Measurements from ENCODE around the gene TECRL. TPM values are rescaled to one million over a fixed set of nuclear protein-coding genes. Genes with fewer than 3 reads are reported as not detected.

TECRL gene
- total RNA-seq, 2 donors from 2014 or later, result 0.21 TPM; not detected in 1

GRCh38 chr4:64272432-64272831, 136.8 kb downstream of the TECRL start:
- Histone ChIP-seq H3K9ac (ENCODE audit: low read depth in 2 of 2, low read length in 2 of 2) (no peak overlapping the region), H3K9me3 (no peaks in the 10 kb centered on the region), H3K4me1 (no peaks in the 10 kb centered on the region), H3K27me3 (no peaks in the 10 kb centered on the region), H3K4me3 (no peak overlapping the region), H3K36me3 (no peaks in the 10 kb centered on the region), H3K27ac (no peak overlapping the region)
- TF ChIP-seq CTCF (IDR thresholded peaks at IDR 0.05), result no peak
- intact Hi-C loops (cut with DNase I), result no loop called here
- no peak for DNase-seq

GRCh38 chr4:64271601-64272081, 137.6 kb downstream of the TECRL start:
- no peak overlapping the region for H3K4me3 ChIP-seq
- no peaks in the 10 kb centered on the region for H3K4me1 ChIP-seq
- no peak for TF ChIP-seq CTCF (IDR thresholded peaks at IDR 0.05)

GRCh38 chr4:64266669-64267068, 142.6 kb downstream of the TECRL start:
- no peak overlapping the region for H3K9ac ChIP-seq (ENCODE audit: low read depth in 2 of 2, low read length in 2 of 2)
- H3K4me1 ChIP-seq, result no peaks in the 10 kb centered on the region
- H3K36me3 ChIP-seq, result no peaks in the 10 kb centered on the region
- H3K27me3 ChIP-seq, result no peaks in the 10 kb centered on the region
- no peak overlapping the region for H3K27ac ChIP-seq
- intact Hi-C loops (cut with DNase I), result no loop called here
- no peak overlapping the region for H3K4me3 ChIP-seq
- DNase-seq, result no peak
- no peak for TF ChIP-seq CTCF (IDR thresholded peaks at IDR 0.05)
- H3K9me3 ChIP-seq, result no peaks in the 10 kb centered on the region

More at GRCh38 chr4:64271601-64272081, 137.6 kb downstream of the TECRL start:
- Histone ChIP-seq H3K27me3 (no peaks in the 10 kb centered on the region), H3K36me3 (no peaks in the 10 kb centered on the region), H3K27ac (no peak overlapping the region), H3K9me3 (no peaks in the 10 kb centered on the region), H3K9ac (ENCODE audit: low read depth in 2 of 2, low read length in 2 of 2) (no peak overlapping the region)
- intact Hi-C loops (cut with DNase I), result no loop called here
- DNase-seq, result no peak

GRCh38 chr4:64266263-64266662, 143.0 kb downstream of the TECRL start:
- TF ChIP-seq CTCF (IDR thresholded peaks at IDR 0.05), result no peak
- Histone ChIP-seq H3K36me3 (no peaks in the 10 kb centered on the region), H3K27ac (no peak overlapping the region), H3K27me3 (no peaks in the 10 kb centered on the region), H3K4me1 (no peaks in the 10 kb centered on the region), H3K9ac (ENCODE audit: low read depth in 2 of 2, low read length in 2 of 2) (no peak overlapping the region), H3K4me3 (no peak overlapping the region), H3K9me3 (no peaks in the 10 kb centered on the region)
- intact Hi-C loops (cut with DNase I), result no loop called here
- no peak for DNase-seq

GRCh38 chr4:64251781-64252180, 157.5 kb downstream of the TECRL start:
- Histone ChIP-seq H3K27ac (no peak overlapping the region), H3K4me3 (no peak overlapping the region), H3K36me3 (no peaks in the 10 kb centered on the region), H3K9ac (ENCODE audit: low read depth in 2 of 2, low read length in 2 of 2) (no peak overlapping the region), H3K27me3 (no peaks in the 10 kb centered on the region), H3K9me3 (no peaks in the 10 kb centered on the region), H3K4me1 (no peaks in the 10 kb centered on the region)
- no peak for DNase-seq
- intact Hi-C loops (cut with DNase I), result no loop called here
- TF ChIP-seq CTCF (IDR thresholded peaks at IDR 0.05), result no peak

All from colonic mucosa (tissue), 4 donors.